K562 (cell line): ENCODE data around the gene LCN1. TPM values are rescaled to one million over a fixed set of nuclear protein-coding genes. Genes with fewer than 3 reads are reported as not detected.

ENCODE experiments used
- ATAC-seq: fragments of 200-7000 bp; cut with Tn5 transposase; 3 replicates; pipeline ENCODE4 v1.9.1; 2020; ENCODE audit warnings: moderate library complexity
- BruUV-seq: library from RNA; stranded (reverse); fragments of 400-500 nt; replicated peaks from 2 replicates; lab custom pipeline; 2021; lab: Mats Ljungman, UMichigan
- CTCF ChIA-PET: fragments of 300-600 bp; formaldehyde crosslinking; extraction: SDS; loops from one replicate; lab custom pipeline; 2021; ENCODE audit warnings: low intra/inter-chr PET ratio; lab: Yijun Ruan, JAX
- POLR2A ChIA-PET: fragments of 300-600, 350-650 bp; sonication (Branson Sonifier 250); formaldehyde crosslinking; extraction: SDS; loops from one replicate; lab custom pipeline; 2021; ENCODE audit warnings: antibody characterized with exemption, inconsistent platforms; lab: Yijun Ruan, JAX
- DNase-seq, 4 experiments: peaks; one replicate each; pipeline versions ENCODE4 v3.0.0 to v3.0.0-alpha.2; 2011 to 2018; ENCODE audit warnings: low spot score in 3 of 4, mixed read lengths in 3 of 4; ENCODE audit errors: extremely low read depth in 1 of 4
- FAIRE-seq: peaks from 2 replicates; lab custom pipeline; 2011; peaks lifted over from hg19 to GRCh38; lab: Jason Lieb, UNC
- H2AFZ ChIP-seq: 2 replicates; pipeline ENCODE4 v1.6.0; 2011; ENCODE audit warnings: low read depth, low read length, control low read depth, inconsistent platforms
- H3K27ac ChIP-seq: fragments of 200-600 bp; 3 replicates; pipeline ENCODE4 v1.8.0; 2011; ENCODE audit warnings: low read depth, mild to moderate bottlenecking, control low read depth, inconsistent platforms, low read length, moderate library complexity, mixed read lengths; ENCODE audit errors: extremely low read depth
- H3K27me3 ChIP-seq, 2 experiments: fragments of 300-600 bp in 1 of 2; 2 replicates in 1 of 2; 3 replicates in 1 of 2; pipeline versions ENCODE4 v1.6.0 to v1.8.0; 2011; ENCODE audit warnings: inconsistent platforms in 2 of 2, low read length in 2 of 2, mild to moderate bottlenecking in 1 of 2, mixed read lengths in 1 of 2, moderate library complexity in 1 of 2; ENCODE audit not compliant: control insufficient read depth in 2 of 2, insufficient read depth in 2 of 2
- H3K36me3 ChIP-seq: fragments of 300-600 bp; 3 replicates; pipeline ENCODE4 v1.8.0; 2011; ENCODE audit warnings: mild to moderate bottlenecking, low read length, inconsistent platforms; ENCODE audit not compliant: control insufficient read depth, insufficient read depth
- H3K4me1 ChIP-seq, 2 experiments: fragments of 200-600 bp in 1 of 2; replicated peaks in 1 of 2; 2 replicates in 1 of 2; 3 replicates in 1 of 2; pipeline versions ENCODE4 v1.5.1 to v1.8.0; 2011; ENCODE audit warnings: inconsistent platforms in 2 of 2, low read length in 2 of 2, mild to moderate bottlenecking in 1 of 2, mixed read lengths in 1 of 2, moderate library complexity in 1 of 2; ENCODE audit not compliant: control insufficient read depth in 2 of 2, insufficient read depth in 2 of 2
- H3K4me2 ChIP-seq: 2 replicates; pipeline ENCODE4 v1.6.1; 2011; ENCODE audit warnings: low read length, control low read depth, inconsistent platforms, mixed read lengths; ENCODE audit not compliant: insufficient read depth
- H3K4me3 ChIP-seq: fragments of 200-600 bp; sonication (generic), shearing (Covaris generic); 2 replicates; pipeline ENCODE4 v1.5.1; 2016; ENCODE audit warnings: control low read depth, inconsistent platforms
- H3K79me2 ChIP-seq: fragments of 200-600 bp; 3 replicates; pipeline ENCODE4 v1.8.0; 2011; ENCODE audit warnings: low read length, inconsistent platforms; ENCODE audit not compliant: control insufficient read depth, insufficient read depth
- H3K9ac ChIP-seq, 2 experiments: 2 replicates each; pipeline versions ENCODE4 v1.6.0 to v1.6.1; 2011; ENCODE audit warnings: low read depth in 2 of 2, low read length in 2 of 2, control low read depth in 1 of 2, inconsistent platforms in 1 of 2, mild to moderate bottlenecking in 1 of 2, mixed read lengths in 1 of 2; ENCODE audit not compliant: insufficient read depth in 1 of 2
- H3K9me1 ChIP-seq: one replicate; pipeline ENCODE4 v1.6.0; 2011; ENCODE audit warnings: inconsistent platforms, mild to moderate bottlenecking, low read length, moderate library complexity; ENCODE audit not compliant: control insufficient read depth, insufficient read depth
- H3K9me3 ChIP-seq: replicated peaks from 2 replicates; pipeline ENCODE4 v1.5.1; 2011; ENCODE audit warnings: low read depth, low read length, inconsistent platforms; ENCODE audit not compliant: control insufficient read depth, insufficient read depth
- H4K20me1 ChIP-seq: replicated peaks from 2 replicates; pipeline ENCODE4 v1.6.1; 2011; ENCODE audit warnings: low read length, inconsistent platforms, mixed read lengths; ENCODE audit not compliant: control insufficient read depth, insufficient read depth
- HNRNPUL1 ChIP-seq: fragments of 200-400 bp; formaldehyde crosslinking; IDR thresholded peaks from 2 replicates; pipeline ENCODE4 v1.6.1; 2017; ENCODE audit warnings: low read length
- JUND ChIP-seq, 2 experiments: IDR thresholded peaks; 2 replicates in 1 of 2; 3 replicates in 1 of 2; pipeline ENCODE4 v1.6.1; 2011; ENCODE audit warnings: borderline replicate concordance in 2 of 2, low read depth in 2 of 2, low read length in 2 of 2, improper control_type of control experiment in 1 of 2, missing biosample characterization in 1 of 2, missing genetic modification characterization in 1 of 2, missing genetic modification reagents in 1 of 2
- KLF1 ChIP-seq: fragments of 450-650 bp; IDR thresholded peaks from 2 replicates; pipeline ENCODE4 v1.6.1; 2016; ENCODE audit warnings: missing genetic modification characterization, missing compliant biosample characterization
- MIER1 ChIP-seq: fragments of 450-650 bp; IDR thresholded peaks from 2 replicates; pipeline ENCODE4 v1.6.1; 2016; ENCODE audit warnings: antibody characterized with exemption, mild to moderate bottlenecking, low read depth
- RCOR1 ChIP-seq, 2 experiments: IDR thresholded peaks; 2 replicates each; pipeline ENCODE4 v1.6.1; 2012; ENCODE audit warnings: low read depth in 2 of 2, low read length in 2 of 2, borderline replicate concordance in 1 of 2, improper control_type of control experiment in 1 of 2
- SMAD3 ChIP-seq: fragments of 450-650 bp; formaldehyde crosslinking; conservative IDR thresholded peaks from 2 replicates; pipeline ENCODE4 v1.4.0; 2020; ENCODE audit warnings: mild to moderate bottlenecking
- SP1 ChIP-seq: sonication (generic); formaldehyde crosslinking; IDR thresholded peaks from 2 replicates; pipeline ENCODE4 v1.8.1; 2022; ENCODE audit warnings: mild to moderate bottlenecking, missing genetic modification reagents
- TCF3 ChIP-seq: sonication (generic); formaldehyde crosslinking; IDR thresholded peaks from 2 replicates; pipeline ENCODE4 v1.4.0; 2020; ENCODE audit warnings: mild to moderate bottlenecking, missing genetic modification reagents
- TOE1 ChIP-seq, 2 experiments: fragments of 450-650 bp in 1 of 2; sonication (generic) in 1 of 2; formaldehyde crosslinking in 1 of 2; IDR thresholded peaks; 2 replicates each; pipeline versions ENCODE4 v1.7.1 to v1.8.0; 2016 to 2022; ENCODE audit warnings: borderline replicate concordance in 2 of 2, mild to moderate bottlenecking in 2 of 2, antibody characterized with exemption in 1 of 2, inconsistent platforms in 1 of 2, low read depth in 1 of 2, missing genetic modification reagents in 1 of 2, moderate library complexity in 1 of 2
- ZFX ChIP-seq: sonication (generic); formaldehyde crosslinking; IDR thresholded peaks from 2 replicates; pipeline ENCODE4 v1.8.0; 2022; ENCODE audit warnings: mild to moderate bottlenecking, missing genetic modification reagents, moderate library complexity
- ZNF436 ChIP-seq: fragments of 250-450, 450-650 bp; sonication (Bioruptor Pico); formaldehyde crosslinking; IDR thresholded peaks from 2 replicates; pipeline ENCODE4 v1.7.0; 2020; ENCODE audit warnings: mild to moderate bottlenecking
- ZNF444 ChIP-seq: fragments of 250-450 bp; sonication (Bioruptor Pico); IDR thresholded peaks from 2 replicates; pipeline ENCODE4 v1.4.0; 2020; ENCODE audit warnings: mild to moderate bottlenecking, moderate library complexity
- ZNF507 ChIP-seq: conservative IDR thresholded peaks from 2 replicates; pipeline ENCODE4 v1.6.1; 2017; ENCODE audit warnings: missing genetic modification characterization, missing compliant biosample characterization
- WGBS: fragments of 100-300 bp; shearing (Covaris generic); methylation state at CpG from one replicate; pipeline ENCODE4 v1.1.6; 2016; ENCODE audit warnings: low coverage, mixed read lengths; ENCODE audit not compliant: insufficient coverage; ENCODE audit errors: missing lambda C conversion rate; 5-methylcytosine and 5-hydroxymethylcytosine counted together
- in situ Hi-C: fragments of 300-500 bp; cut with MboI; formaldehyde crosslinking; loops from 4 replicates; pipeline ENCODE4 v1.15.0; 2018; ENCODE audit warnings: inconsistent platforms, mixed read lengths
- intact Hi-C: fragments of 100-400 bp; cut with micrococcal nuclease; formaldehyde crosslinking; loops from 2 replicates; pipeline ENCODE4 v1.14.2; 2022
- polyA plus RNA-seq, 8 experiments: library from polyadenylated mRNA; depleted of rRNA in 4 of 8; stranded (reverse) in 5 of 8; unstranded in 3 of 8; fragments of >200 nt; fragmentation: Nextera tagmentation in 2 of 8; fragmentation: Illumina TruSeq in 1 of 8; extraction: Ambion mirVana in 2 of 8; extraction: Trizol in 1 of 8; gene quantifications; 2 replicates each; pipeline versions ENCODE4 v1.2.1 to v1.2.3, GENCODE V29; 2011 to 2014; ENCODE audit warnings: inconsistent platforms in 1 of 8, missing spikeins in 1 of 8
- total RNA-seq, 7 experiments: library from RNA; depleted of rRNA in 6 of 7; stranded (reverse); fragments of >200 nt in 6 of 7; fragmentation: Illumina TruSeq in 2 of 7; extraction: Trizol in 2 of 7; gene quantifications; 2 replicates each; pipeline versions ENCODE4 v1.2.1 to v1.2.3, GENCODE V29; 2011 to 2021; ENCODE audit warnings: low replicate concordance in 1 of 7
- TF ChIP-seq, protein P1 (sequence below): fragments of 450-650 bp; IDR thresholded peaks from 2 replicates; pipeline ENCODE4 v1.6.1; 2016
- TF ChIP-seq, protein P2 (sequence below): sonication (generic); formaldehyde crosslinking; IDR thresholded peaks from 2 replicates; pipeline ENCODE4 v1.8.0; 2023; ENCODE audit warnings: mild to moderate bottlenecking, missing genetic modification reagents

Gene LCN1
- total and polyA plus RNA-seq, 9 of the 15 experiments (the other 6 are each of a cell fraction or from before 2014, with no cell fraction given), result not detected

DNA sequence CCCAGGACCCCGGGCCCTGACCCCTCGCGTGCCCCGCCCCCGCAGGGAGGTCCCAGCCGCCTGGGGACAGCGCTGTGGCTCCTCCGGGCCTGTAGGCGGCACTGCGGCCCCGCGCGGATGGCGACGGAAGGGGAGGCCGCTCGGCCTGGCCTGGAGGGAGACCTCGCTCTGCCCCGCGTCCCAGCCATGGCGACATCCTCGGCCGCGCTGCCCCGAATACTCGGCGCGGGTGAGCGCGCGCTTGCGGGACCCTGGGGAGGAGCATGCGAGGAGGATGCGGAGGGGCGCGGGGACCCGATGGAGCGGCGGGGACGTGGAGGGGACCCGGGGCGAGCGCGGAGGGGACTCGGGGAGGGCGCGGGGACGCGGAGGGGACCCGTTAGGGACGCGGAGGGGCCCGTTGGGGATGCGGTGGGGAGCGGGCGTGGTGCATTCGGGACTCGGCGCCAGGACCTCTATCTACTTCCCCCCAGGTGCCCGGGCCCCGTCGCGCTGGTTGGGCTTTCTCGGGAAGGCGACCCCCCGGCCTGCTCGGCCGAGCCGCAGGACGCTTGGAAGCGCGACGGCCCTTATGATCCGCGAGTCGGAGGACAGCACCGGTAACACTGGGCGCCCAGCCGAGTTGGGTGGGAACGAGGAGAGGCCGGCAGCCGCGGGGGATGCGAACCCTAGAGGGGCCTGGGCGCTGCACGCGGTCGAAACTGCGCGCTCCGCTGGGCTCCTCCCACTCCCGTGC is 20.5 kb upstream of the LCN1 start, which contains the start of gene MRPS2:
TSS of gene MRPS2 (plus strand) at position 158 of the 736 bp plus-strand sequence. CDS start at position 187, 29 bp downstream.
- Histone ChIP-seq H3K27ac (peak within 1 kb of the TSS; percentile 90), H3K4me2 (peak within 1 kb of the TSS; percentile 88), H3K4me1 (peaks cover 10 to 70% of the 10 kb centered on the region in 2 experiments), H3K9ac (peak within 1 kb of the TSS; percentile 92 to 93), H4K20me1 (peaks cover 21% of the 10 kb centered on the region), H3K27me3 (no peaks in the 10 kb centered on the region), H3K4me3 (peak within 1 kb of the TSS; percentile 78), H3K79me2 (peaks cover 41% of the 10 kb centered on the region), H3K9me1 (no peaks in the 10 kb centered on the region), H3K9me3 (no peaks in the 10 kb centered on the region), H3K36me3 (peaks cover 42% of the 10 kb centered on the region), H2AFZ (peak within 1 kb of the TSS; percentile 89)
- WGBS, result under 1% methylated on average over 40 of the region's 92 CpGs
- BruUV-seq, result no TSS peak
- ChIA-PET POLR2A (interaction anchor here (0.7 kb wide), 1 partner anchor 12 kb away, joined by 3 read pairs; no protein-coding TSS in a partner anchor), CTCF (interaction anchor here (0.7 kb wide), 1 partner anchor 1706 kb away, joined by 3 read pairs; no protein-coding TSS in a partner anchor)
- DNase-seq (peak; percentile 88 to 94 (median 90)), ATAC-seq (peak; percentile 95), FAIRE-seq (peak; percentile 82)
- in situ Hi-C loops, result no loop called here
- intact Hi-C loops, result loop anchor here (2.0 kb wide), 1 partner anchor 60 kb away; no protein-coding TSS in a partner anchor
- TF ChIP-seq KLF1 (tag) (no peak), TCF3 (CRISPR knock-in tag) (no peak), JUND (IDR thresholded peaks at IDR 0.05; ENCODE audit: borderline replicate concordance, low read depth, low read length) (peak; percentile 60), JUND (tag; IDR thresholded peaks at IDR 0.05; ENCODE audit: borderline replicate concordance, low read depth, low read length) (no peak), MIER1 (no peak), ZNF507 (no peak), ZFX (CRISPR knock-in tag) (peak; percentile 95), HNRNPUL1 (no peak), SP1 (no peak; the same call in 1 of the 2 replicates), ZNF444 (CRISPR knock-in tag) (no peak), ZNF436 (CRISPR knock-in tag) (no peak), TOE1 (IDR thresholded peaks at IDR 0.05; ENCODE audit: borderline replicate concordance) (no peak), TOE1 (CRISPR knock-in tag; IDR thresholded peaks at IDR 0.05; ENCODE audit: borderline replicate concordance, low read depth) (no peak), RCOR1 (IDR thresholded peaks at IDR 0.05; ENCODE audit: borderline replicate concordance in 1 of 2, low read depth in 2 of 2, low read length in 2 of 2) (peak in 1 of 2 experiments; percentile 61; a peak in 1 of 4 replicates), SMAD3 (CRISPR knock-in tag) (no peak)
- TF ChIP-seq, protein P1, sequence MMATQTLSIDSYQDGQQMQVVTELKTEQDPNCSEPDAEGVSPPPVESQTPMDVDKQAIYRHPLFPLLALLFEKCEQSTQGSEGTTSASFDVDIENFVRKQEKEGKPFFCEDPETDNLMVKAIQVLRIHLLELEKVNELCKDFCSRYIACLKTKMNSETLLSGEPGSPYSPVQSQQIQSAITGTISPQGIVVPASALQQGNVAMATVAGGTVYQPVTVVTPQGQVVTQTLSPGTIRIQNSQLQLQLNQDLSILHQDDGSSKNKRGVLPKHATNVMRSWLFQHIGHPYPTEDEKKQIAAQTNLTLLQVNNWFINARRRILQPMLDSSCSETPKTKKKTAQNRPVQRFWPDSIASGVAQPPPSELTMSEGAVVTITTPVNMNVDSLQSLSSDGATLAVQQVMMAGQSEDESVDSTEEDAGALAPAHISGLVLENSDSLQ, result no peak
- TF ChIP-seq, protein P2, sequence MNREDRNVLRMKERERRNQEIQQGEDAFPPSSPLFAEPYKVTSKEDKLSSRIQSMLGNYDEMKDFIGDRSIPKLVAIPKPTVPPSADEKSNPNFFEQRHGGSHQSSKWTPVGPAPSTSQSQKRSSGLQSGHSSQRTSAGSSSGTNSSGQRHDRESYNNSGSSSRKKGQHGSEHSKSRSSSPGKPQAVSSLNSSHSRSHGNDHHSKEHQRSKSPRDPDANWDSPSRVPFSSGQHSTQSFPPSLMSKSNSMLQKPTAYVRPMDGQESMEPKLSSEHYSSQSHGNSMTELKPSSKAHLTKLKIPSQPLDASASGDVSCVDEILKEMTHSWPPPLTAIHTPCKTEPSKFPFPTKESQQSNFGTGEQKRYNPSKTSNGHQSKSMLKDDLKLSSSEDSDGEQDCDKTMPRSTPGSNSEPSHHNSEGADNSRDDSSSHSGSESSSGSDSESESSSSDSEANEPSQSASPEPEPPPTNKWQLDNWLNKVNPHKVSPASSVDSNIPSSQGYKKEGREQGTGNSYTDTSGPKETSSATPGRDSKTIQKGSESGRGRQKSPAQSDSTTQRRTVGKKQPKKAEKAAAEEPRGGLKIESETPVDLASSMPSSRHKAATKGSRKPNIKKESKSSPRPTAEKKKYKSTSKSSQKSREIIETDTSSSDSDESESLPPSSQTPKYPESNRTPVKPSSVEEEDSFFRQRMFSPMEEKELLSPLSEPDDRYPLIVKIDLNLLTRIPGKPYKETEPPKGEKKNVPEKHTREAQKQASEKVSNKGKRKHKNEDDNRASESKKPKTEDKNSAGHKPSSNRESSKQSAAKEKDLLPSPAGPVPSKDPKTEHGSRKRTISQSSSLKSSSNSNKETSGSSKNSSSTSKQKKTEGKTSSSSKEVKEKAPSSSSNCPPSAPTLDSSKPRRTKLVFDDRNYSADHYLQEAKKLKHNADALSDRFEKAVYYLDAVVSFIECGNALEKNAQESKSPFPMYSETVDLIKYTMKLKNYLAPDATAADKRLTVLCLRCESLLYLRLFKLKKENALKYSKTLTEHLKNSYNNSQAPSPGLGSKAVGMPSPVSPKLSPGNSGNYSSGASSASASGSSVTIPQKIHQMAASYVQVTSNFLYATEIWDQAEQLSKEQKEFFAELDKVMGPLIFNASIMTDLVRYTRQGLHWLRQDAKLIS (CRISPR knock-in tag), result no peak
